Central memory CD8-positive, alpha-beta T cell (primary cell): ENCODE results near the gene PRDM16.

Experiments used
- ATAC-seq: fragments of 150-1000 bp; cut with Tn5 transposase; replicated peaks from 2 replicates; pipeline ENCODE4 v1.10.0; 2022; ENCODE audit warnings: mild to moderate bottlenecking, moderate FRiP score, moderate number of reproducible peaks; ENCODE audit not compliant: poor library complexity, severe bottlenecking; ENCODE audit errors: extremely low read depth
- DNase-seq, 2 donors: peaks; one replicate each; pipeline ENCODE4 v3.0.0; 2021; ENCODE audit warnings: low spot score in 2 of 2
- H3K27ac Mint-ChIP-seq: one replicate; pipeline ENCODE4 v1.8.0; 2022; ENCODE audit warnings: low read depth, mild to moderate bottlenecking, moderate library complexity, mixed read lengths
- H3K27me3 Mint-ChIP-seq: one replicate; pipeline ENCODE4 v1.8.0; 2022; ENCODE audit warnings: mixed read lengths
- H3K36me3 Mint-ChIP-seq: one replicate; pipeline ENCODE4 v1.8.0; 2022; ENCODE audit warnings: mild to moderate bottlenecking, moderate library complexity, mixed read lengths; ENCODE audit not compliant: insufficient read depth
- H3K4me1 Mint-ChIP-seq: one replicate; pipeline ENCODE4 v1.8.0; 2022; ENCODE audit warnings: mixed read lengths
- H3K4me3 Mint-ChIP-seq: one replicate; pipeline ENCODE4 v1.8.0; 2022; ENCODE audit warnings: mild to moderate bottlenecking, moderate library complexity, mixed read lengths
- H3K9me3 Mint-ChIP-seq: one replicate; pipeline ENCODE4 v1.8.0; 2022; ENCODE audit warnings: mixed read lengths

The PRDM16 gene

DNA sequence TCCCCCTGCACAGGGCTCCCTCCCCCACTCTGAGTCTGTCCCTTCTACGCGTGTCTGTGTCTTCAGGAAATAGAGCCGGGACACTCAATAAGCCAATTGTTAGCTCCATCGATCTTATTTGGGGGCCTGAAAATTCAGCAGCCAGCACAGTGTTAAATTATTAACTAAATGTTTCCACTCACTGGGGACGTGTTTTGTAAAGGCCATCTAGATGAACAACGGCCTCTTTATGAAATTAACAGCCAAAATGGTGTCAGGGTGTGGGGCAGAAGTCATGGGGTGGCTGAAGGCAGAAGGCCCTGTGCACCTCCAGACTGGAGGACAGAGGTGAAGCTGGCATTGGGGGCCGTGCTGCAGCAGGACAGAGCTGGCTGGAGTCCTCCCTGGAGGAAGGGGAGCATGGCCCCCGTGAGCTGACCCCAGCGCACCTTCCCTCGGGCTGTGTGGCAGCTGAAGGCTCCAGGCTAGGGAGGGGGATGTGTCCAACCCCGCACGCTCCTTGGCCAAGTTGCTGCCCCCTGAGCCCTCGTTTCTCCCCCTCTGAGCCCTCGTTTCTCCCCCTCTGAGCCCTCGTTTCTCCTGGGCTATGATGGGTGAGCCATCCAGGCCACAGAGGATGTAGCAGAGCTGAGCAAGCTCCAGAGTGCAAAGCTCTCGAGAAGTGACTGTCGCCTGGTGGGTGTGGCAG, 271.7 kb downstream of the PRDM16 start:
- no peaks in the 10 kb centered on the region for H3K4me1 Mint-ChIP-seq
- ATAC-seq (no peak), DNase-seq (no peak)
- H3K9me3 Mint-ChIP-seq = peaks cover 16% of the 10 kb centered on the region
- peaks cover 12% of the 10 kb centered on the region for H3K27me3 Mint-ChIP-seq
- H3K4me3 Mint-ChIP-seq = no peak overlapping the region
- H3K36me3 Mint-ChIP-seq = no peaks in the 10 kb centered on the region
- H3K27ac Mint-ChIP-seq = no peak overlapping the region

DNA sequence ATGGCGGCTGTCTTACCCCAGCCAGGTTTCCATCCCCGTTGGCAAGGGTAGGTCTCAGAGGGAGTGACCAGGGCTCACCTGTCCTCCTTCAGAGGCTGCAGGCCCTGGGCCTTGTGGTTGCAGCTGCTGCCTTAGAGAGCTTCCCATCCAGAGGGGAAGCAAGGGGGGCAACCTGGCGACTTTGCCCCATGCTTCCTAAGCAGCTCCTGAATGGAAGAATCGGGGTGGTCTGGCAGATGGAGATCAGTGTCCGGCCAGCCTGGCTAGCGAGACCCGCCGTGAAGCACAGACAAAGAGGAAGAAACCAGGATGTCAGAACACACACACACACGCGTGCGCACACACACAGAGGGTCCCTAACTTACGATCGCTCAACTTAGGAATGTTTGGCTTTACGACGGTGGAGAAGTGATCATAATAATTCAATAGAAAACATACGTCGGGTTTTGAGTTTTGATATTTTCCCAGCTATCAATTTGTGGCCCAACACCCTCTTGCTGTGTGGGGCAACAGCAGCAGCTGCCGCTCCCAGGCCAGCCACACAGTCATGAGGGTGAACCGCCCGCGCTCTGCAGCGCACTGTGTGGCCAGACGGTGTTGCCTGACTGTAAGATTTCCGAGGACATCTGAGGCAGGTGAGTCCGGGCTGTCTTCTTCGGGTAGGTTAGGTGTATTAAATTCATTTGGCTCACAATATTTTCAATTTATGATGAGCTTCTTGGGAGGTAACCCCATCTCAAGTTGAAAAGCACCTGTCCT, 272.4 kb downstream of the PRDM16 start:
- Mint-ChIP-seq H3K9me3 (peaks cover 16% of the 10 kb centered on the region), H3K27ac (no peak overlapping the region), H3K36me3 (no peaks in the 10 kb centered on the region), H3K27me3 (peaks cover 12% of the 10 kb centered on the region), H3K4me3 (no peak overlapping the region), H3K4me1 (no peaks in the 10 kb centered on the region)
- ATAC-seq (no peak), DNase-seq (no peak)

DNA sequence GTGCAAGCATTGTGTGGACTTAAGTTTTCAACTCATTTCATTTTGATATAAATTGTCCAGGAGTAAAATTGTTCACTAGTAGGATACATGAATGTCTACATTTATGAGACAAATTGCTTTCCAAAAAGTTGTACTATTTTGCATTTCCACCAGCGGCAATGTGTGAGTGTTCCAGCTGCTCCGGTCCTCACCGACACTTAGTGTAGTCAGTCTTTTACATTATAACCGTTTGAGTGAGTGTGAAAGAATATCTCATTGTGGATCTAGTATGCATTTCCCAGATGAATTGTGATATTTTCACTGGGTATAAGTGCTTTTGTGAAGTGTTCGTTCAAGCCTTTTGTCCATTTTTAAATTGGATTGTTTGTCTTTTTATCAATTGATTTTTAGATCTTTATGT, 274.0 kb downstream of the PRDM16 start:
- H3K27ac Mint-ChIP-seq = no peak overlapping the region
- H3K4me1 Mint-ChIP-seq = no peaks in the 10 kb centered on the region

DNA sequence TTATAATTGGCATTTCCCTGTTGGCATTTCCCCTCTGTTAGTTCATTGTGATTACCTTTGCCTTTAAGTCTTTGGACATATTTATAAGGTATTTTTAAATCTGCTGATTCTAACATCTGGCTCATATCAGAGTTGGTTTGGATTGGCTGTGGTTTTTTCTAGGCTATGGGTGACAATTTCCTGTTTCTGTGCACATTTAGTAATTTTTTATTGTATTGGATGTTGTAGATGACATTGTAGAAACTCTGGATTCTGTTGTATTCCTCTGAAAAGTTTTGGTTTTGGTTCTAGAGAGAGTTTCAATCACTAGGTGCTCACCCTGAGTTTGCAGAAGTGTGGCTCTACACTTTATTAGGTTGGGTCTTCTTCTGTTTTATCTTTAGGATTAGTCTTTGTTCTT, 275.4 kb downstream of the PRDM16 start:
- H3K4me3 Mint-ChIP-seq = no peak overlapping the region
- H3K36me3 Mint-ChIP-seq = no peaks in the 10 kb centered on the region
- peaks cover 12% of the 10 kb centered on the region for H3K27me3 Mint-ChIP-seq
- H3K9me3 Mint-ChIP-seq = peaks cover 16% of the 10 kb centered on the region
- no peak for ATAC-seq
- H3K4me1 Mint-ChIP-seq = no peaks in the 10 kb centered on the region
- H3K27ac Mint-ChIP-seq = no peak overlapping the region
- DNase-seq = no peak

More for the DNA sequence above, 274.0 kb downstream of the PRDM16 start:
- Mint-ChIP-seq H3K27me3 (peaks cover 12% of the 10 kb centered on the region), H3K36me3 (no peaks in the 10 kb centered on the region), H3K4me3 (no peak overlapping the region), H3K9me3 (peaks cover 16% of the 10 kb centered on the region)
- ATAC-seq (no peak), DNase-seq (no peak)

DNA sequence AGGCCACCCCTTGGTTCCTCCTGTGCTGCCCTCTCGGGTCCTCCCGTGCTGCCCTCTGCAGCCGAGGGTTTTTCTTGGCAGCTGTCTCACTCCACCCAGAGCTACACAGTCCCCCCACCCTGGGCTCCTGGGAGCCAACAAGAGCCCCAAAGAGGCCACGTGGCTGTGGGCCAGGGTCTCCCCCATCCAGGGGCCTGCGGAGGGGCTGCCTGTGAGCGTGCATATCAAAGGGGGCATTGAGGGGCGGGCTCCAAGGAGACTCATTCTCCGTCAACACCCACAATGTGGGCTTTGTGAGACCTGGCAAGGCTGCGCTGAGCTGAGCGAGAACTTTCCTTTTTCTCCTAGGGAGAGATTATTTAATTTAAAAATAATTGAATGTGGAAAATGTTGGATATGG, 276.8 kb downstream of the PRDM16 start:
- DNase-seq (no peak), ATAC-seq (no peak)
- no peaks in the 10 kb centered on the region for H3K4me1 Mint-ChIP-seq
- H3K4me3 Mint-ChIP-seq = no peak overlapping the region
- peaks cover 16% of the 10 kb centered on the region for H3K9me3 Mint-ChIP-seq
- H3K27ac Mint-ChIP-seq = no peak overlapping the region
- H3K36me3 Mint-ChIP-seq = no peaks in the 10 kb centered on the region
- peaks cover 12% of the 10 kb centered on the region for H3K27me3 Mint-ChIP-seq

DNA sequence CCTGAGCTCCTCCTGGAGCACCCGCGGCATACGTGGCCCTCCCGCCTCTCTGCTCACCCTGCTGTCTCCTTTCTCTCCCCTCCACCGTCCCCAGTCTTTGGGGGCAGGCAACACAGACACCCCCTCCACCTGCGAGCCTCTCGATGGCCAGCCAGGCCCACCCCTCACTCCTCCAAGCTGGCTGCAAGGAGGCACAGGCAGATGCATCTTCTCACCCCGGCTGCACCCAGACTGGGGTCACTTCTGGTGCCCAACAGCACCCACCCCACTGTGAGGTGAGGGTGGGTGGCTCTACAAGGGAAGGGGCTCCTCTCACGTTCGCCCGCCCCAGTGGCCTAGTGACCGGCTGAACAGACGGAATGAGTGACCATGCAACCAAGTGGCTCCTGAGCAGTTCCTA, 277.5 kb downstream of the PRDM16 start:
- Mint-ChIP-seq H3K4me1 (no peaks in the 10 kb centered on the region), H3K27me3 (peaks cover 12% of the 10 kb centered on the region), H3K36me3 (no peaks in the 10 kb centered on the region), H3K9me3 (peaks cover 16% of the 10 kb centered on the region), H3K4me3 (no peak overlapping the region), H3K27ac (no peak overlapping the region)
- DNase-seq (no peak), ATAC-seq (no peak)

DNA sequence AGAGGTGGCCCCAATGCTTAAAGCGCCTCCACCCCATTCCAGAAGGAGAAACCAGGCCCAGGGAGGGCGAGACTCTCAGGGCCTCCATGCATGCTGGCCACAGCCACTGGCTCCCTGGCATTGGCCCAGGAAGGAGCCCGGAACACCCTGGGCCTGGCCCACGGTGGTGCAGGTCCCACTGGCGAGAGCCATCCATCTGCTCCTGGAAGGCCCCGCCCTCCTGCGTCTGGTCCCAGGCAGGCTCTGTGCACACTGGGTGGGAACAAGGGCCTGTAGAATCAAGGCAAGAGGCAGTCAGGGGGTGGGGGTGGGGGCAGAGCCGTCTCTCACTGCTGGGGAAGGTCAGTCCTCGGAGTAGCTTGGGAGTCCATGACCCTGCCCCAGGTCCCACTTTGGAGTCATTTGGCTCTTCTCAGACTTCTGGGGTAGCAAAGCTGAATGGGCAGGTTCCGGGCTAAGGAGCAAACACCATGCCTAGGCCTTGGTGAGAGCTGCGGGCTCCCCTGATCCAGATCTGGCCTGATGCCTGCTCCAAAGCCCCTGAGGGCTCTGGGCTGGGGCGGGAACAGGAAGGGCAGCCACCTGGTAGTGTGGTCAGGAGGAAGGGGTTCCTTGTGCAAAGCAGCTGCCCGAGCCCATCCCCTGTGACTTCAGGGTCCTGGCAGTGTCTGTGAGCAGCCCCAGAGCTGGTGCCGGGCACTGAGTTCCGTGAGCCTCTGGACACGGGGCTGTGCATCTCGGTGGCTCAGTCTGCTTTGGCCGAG, 278.4 kb downstream of the PRDM16 start:
- Mint-ChIP-seq H3K36me3 (no peaks in the 10 kb centered on the region), H3K9me3 (peaks cover 16% of the 10 kb centered on the region), H3K27ac (no peak overlapping the region), H3K4me1 (peaks cover 4% of the 10 kb centered on the region), H3K27me3 (peaks cover 12% of the 10 kb centered on the region), H3K4me3 (no peak overlapping the region)
- ATAC-seq (no peak), DNase-seq (no peak)

DNA sequence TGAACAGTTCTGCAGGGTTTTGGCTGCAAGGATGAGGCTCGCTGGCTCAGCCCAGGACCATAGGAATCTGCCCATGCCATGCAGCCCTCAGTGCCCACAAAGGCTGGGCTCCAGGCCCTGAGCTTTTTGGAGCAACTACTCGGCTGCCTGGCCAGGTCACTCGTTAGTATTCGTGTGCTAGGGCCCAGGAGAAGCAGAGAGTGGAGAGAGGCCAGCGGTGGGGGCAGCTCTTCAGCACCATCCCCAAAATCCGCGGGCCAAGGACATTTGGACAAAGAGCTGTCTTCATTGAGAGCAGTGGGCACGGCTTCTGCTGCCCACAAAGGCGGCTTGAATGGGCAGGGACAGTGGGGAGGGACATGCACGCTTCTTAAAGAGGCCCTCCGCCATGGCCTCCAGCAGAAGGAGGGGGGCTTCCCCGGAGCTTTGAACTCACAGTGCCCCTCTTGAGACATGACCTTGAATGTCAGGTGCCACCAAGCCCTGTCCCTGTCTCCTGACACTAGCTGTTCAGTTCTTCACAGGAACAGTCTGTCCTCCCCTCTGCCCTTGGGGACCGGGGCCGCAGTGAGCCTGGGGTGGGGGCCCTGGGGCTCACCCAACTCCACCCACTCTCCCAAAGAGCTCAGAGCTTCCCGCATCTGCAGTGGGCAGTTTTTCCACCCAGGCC, 279.3 kb downstream of the PRDM16 start:
- peaks cover 6% of the 10 kb centered on the region for H3K4me1 Mint-ChIP-seq
- peaks cover 12% of the 10 kb centered on the region for H3K27me3 Mint-ChIP-seq
- H3K36me3 Mint-ChIP-seq = no peaks in the 10 kb centered on the region
- ATAC-seq = no peak
- H3K4me3 Mint-ChIP-seq = no peak overlapping the region
- no peak overlapping the region for H3K27ac Mint-ChIP-seq
- no peak for DNase-seq
- peaks cover 13% of the 10 kb centered on the region for H3K9me3 Mint-ChIP-seq

DNA sequence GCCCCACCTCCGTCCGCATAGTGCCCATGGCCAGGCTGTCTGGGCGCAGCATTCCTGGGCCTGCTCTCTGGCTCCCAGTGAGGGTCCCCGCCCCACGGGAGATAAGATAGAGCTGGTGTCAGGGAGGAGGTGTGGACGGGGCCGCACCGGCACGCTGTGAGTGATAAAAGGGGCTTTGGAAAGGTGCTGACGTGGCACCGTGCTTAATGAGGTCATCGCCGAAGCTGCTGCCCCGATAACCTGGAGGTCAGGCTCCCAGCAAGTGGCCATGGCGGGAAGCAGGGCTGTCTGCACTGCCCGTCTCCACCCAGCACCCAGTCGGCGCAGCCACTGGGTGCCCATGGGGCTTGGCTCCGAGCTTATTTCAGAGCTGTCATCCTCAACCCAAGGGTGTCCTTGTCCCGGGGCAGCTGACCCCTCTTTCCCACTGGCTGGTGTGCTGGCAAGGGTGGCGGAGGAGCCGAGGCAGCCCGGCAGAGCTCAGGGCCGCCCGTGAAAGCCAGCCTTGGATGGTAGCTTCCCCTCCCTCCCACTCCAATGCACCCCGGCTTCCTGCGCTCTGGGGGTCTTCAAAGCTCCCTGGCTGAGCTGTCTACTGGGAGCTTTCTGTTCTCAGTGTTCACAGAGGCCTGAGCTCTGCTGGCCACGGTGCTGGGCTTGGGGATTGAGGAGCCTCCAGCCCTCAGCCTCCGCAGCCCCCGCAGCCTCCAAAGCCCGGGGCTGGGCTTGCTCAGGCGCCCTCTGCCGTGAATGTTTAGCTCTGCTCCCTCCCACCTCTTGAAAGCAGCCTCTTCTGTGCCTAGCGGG, 280.4 kb downstream of the PRDM16 start:
- Mint-ChIP-seq H3K4me1 (peaks cover 6% of the 10 kb centered on the region), H3K27me3 (peaks cover 3% of the 10 kb centered on the region), H3K27ac (no peak overlapping the region), H3K9me3 (peaks cover 3% of the 10 kb centered on the region), H3K4me3 (no peak overlapping the region), H3K36me3 (no peaks in the 10 kb centered on the region)
- DNase-seq = no peak
- no peak for ATAC-seq

DNA sequence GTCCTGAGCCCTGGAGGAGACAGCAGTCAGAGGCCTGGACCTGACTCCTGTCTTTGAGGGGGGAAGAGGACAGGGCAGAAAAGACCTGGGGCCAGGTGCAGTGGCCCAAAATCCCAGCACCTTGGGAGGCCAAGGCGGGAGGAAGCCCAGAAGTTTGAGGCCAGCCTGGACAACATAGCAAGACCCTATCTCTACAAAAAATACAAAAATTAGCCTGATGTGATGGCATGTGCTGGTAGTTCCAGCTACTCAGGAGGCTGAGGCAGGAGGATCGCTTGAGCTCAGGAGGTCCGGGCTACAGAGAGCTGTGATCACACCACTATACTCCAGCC, 280.9 kb downstream of the PRDM16 start:
- Mint-ChIP-seq H3K36me3 (no peaks in the 10 kb centered on the region), H3K4me1 (peaks cover 6% of the 10 kb centered on the region)

DNA sequence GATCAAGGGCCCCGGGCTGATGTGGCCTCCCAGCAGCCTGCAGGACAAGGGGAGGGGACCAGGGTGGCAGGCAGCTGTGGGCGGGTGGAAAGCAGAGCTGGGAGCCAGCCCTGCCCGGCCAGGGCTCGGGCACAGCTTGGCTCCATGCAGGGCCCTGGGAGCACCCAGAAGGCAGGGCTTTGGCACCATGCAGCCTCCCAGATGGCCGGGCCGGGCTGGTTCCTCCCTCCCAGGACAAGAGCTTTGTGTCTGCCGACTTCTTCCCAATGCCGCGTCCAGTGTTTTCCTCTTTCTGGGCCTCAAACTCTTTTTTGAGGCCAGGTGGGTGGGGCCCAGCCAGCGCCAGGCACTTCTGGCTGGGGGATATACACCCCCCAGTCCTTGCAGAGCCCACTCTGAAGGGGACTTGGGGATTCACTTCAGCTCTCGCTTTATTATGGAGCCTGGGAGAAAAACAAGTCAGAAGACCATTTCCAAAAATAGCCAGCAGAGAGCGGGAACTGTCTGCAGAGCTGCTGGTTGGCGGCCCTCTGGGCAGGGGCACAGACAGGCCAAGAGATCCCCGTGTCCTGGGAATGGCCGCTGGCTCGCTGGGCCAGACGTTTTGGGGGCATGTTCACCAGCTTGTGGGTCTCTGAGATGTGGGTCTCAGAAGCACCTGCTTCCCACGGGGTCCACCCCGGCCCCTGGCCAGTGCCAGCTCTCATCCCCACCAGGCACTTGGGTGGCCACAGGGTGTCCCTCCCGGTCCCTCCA, 281.7 kb downstream of the PRDM16 start:
- DNase-seq (no peak), ATAC-seq (no peak)
- H3K4me3 Mint-ChIP-seq = no peak overlapping the region
- H3K27me3 Mint-ChIP-seq = no peaks in the 10 kb centered on the region
- no peaks in the 10 kb centered on the region for H3K9me3 Mint-ChIP-seq
- H3K36me3 Mint-ChIP-seq = no peaks in the 10 kb centered on the region
- H3K27ac Mint-ChIP-seq = no peak overlapping the region
- peaks cover 6% of the 10 kb centered on the region for H3K4me1 Mint-ChIP-seq

More for the DNA sequence above, 280.9 kb downstream of the PRDM16 start:
- Mint-ChIP-seq H3K27ac (no peak overlapping the region), H3K27me3 (no peaks in the 10 kb centered on the region), H3K9me3 (no peaks in the 10 kb centered on the region), H3K4me3 (no peak overlapping the region)
- DNase-seq = no peak
- ATAC-seq = no peak
